Hematopoietic multipotent progenitor cell treated with erythropoietin and hydrocortisone succinate and interleukin-3 and kit ligand, for 15 days (in vitro differentiated cells): ENCODE data around the gene RASA4.
"Not testable (repeated sequence)": the region's sequence is repeated elsewhere in the genome, so short reads cannot be mapped to it uniquely, and the experiment has no call there.

ENCODE experiments used
- DNase-seq: peaks from one replicate; pipeline ENCODE4 v3.0.0-alpha.2; 2015; ENCODE audit warnings: low spot score

The RASA4 gene

GRCh38 chr7:102616507-102617125 lies at the start of gene RASA4:
TSS of gene RASA4 (minus strand) at chr7:102616756. CDS start at chr7:102616689, 67 bp downstream.
- DNase-seq = not testable (repeated sequence)

- DNase-seq = not testable (repeated sequence)
These were observed 48.2 kb upstream of the RASA4 start for GRCh38 chr7:102664765-102665164.

GRCh38 chr7:102649924-102650323 lies 33.4 kb upstream of the RASA4 start, which contains the start of gene SPDYE2B:
TSS of gene SPDYE2B (plus strand) at chr7:102650319. CDS start at chr7:102652349, 2,030 bp downstream.
- DNase-seq = not testable (repeated sequence)

GRCh38 chr7:102647813-102648212 lies 31.3 kb upstream of the RASA4 start:
- not testable (repeated sequence) for DNase-seq

GRCh38 chr7:102643404-102643803 lies 26.8 kb upstream of the RASA4 start:
- not testable (repeated sequence) for DNase-seq

- not testable (repeated sequence) for DNase-seq
These were observed 26.1 kb upstream of the RASA4 start, which contains the start of gene UPK3BL1 for GRCh38 chr7:102642691-102643090. TSS of gene UPK3BL1 (minus strand) at chr7:102642791. CDS start at chr7:102642741, 50 bp downstream.

- not testable (repeated sequence) for DNase-seq
These were observed 22.3 kb upstream of the RASA4 start for GRCh38 chr7:102638848-102639247.

GRCh38 chr7:102636956-102637355 lies 20.4 kb upstream of the RASA4 start:
- DNase-seq = not testable (repeated sequence)

GRCh38 chr7:102635354-102635753 lies 18.8 kb upstream of the RASA4 start:
- DNase-seq = not testable (repeated sequence)

- not testable (repeated sequence) for DNase-seq
These were observed 17.7 kb upstream of the RASA4 start for GRCh38 chr7:102634299-102634698.

- not testable (repeated sequence) for DNase-seq
These were observed 14.1 kb upstream of the RASA4 start for GRCh38 chr7:102630622-102631021.

GRCh38 chr7:102627271-102627904 lies 10.8 kb upstream of the RASA4 start:
- not testable (repeated sequence) for DNase-seq

- not testable (repeated sequence) for DNase-seq
These were observed 1.6 kb upstream of the RASA4 start for GRCh38 chr7:102618122-102618521.

- DNase-seq = not testable (repeated sequence)
These were observed 626 bp downstream of the RASA4 start for GRCh38 chr7:102615930-102616329.

- not testable (repeated sequence) for DNase-seq
These were observed 1.7 kb downstream of the RASA4 start for GRCh38 chr7:102614873-102615272.

GRCh38 chr7:102614346-102614697 lies 2.2 kb downstream of the RASA4 start:
- not testable (repeated sequence) for DNase-seq

- not testable (repeated sequence) for DNase-seq
These were observed 2.8 kb downstream of the RASA4 start for GRCh38 chr7:102613575-102614345.

- DNase-seq = not testable (repeated sequence)
These were observed 4.8 kb downstream of the RASA4 start for GRCh38 chr7:102611675-102612325.

GRCh38 chr7:102611013-102611674 lies 5.4 kb downstream of the RASA4 start:
- DNase-seq = not testable (repeated sequence)

GRCh38 chr7:102610441-102610840 lies 6.1 kb downstream of the RASA4 start:
- not testable (repeated sequence) for DNase-seq

- DNase-seq = not testable (repeated sequence)
These were observed 6.8 kb downstream of the RASA4 start for GRCh38 chr7:102609734-102610133.
